SJCRH30 (cell line): Measurements from ENCODE around the gene VPS37C. TPM values are rescaled to one million over a fixed set of nuclear protein-coding genes. Genes with fewer than 3 reads are reported as not detected.

Experiments
- DNase-seq, 2 experiments: peaks; one replicate each; pipeline ENCODE4 v3.0.0-alpha.2; 2015 to 2020
- H3K27ac ChIP-seq: fragments of 250-450 bp; sonication (Bioruptor Pico); 2 replicates; pipeline ENCODE4 v1.5.1; 2020; ENCODE audit warnings: mild to moderate bottlenecking, moderate library complexity
- H3K27me3 ChIP-seq: fragments of 250-450 bp; sonication (Bioruptor Pico); 2 replicates; pipeline ENCODE4 v1.5.1; 2020; ENCODE audit warnings: mild to moderate bottlenecking, moderate library complexity
- H3K36me3 ChIP-seq: fragments of 250-450 bp; sonication (Bioruptor Pico); 2 replicates; pipeline ENCODE4 v1.5.1; 2020; ENCODE audit warnings: mild to moderate bottlenecking, moderate library complexity
- H3K4me1 ChIP-seq: fragments of 250-450 bp; sonication (Bioruptor Pico); 2 replicates; pipeline ENCODE4 v1.5.1; 2020; ENCODE audit warnings: mild to moderate bottlenecking, moderate library complexity
- H3K4me3 ChIP-seq: fragments of 250-450 bp; sonication (Bioruptor Pico); 2 replicates; pipeline ENCODE4 v1.5.1; 2020; ENCODE audit warnings: mild to moderate bottlenecking, moderate library complexity
- H3K9me3 ChIP-seq: fragments of 250-450 bp; sonication (Bioruptor Pico); replicated peaks from 2 replicates; pipeline ENCODE4 v1.5.1; 2020; ENCODE audit warnings: mild to moderate bottlenecking, moderate library complexity
- total RNA-seq: library from RNA; depleted of rRNA; stranded (reverse); fragments of >200 nt; shearing (Covaris generic); gene quantifications from 2 replicates; pipeline ENCODE4 v1.2.3, GENCODE V29; 2014

VPS37C gene
- total RNA-seq, 1 experiment from 2014 or later: 11.6 TPM

GRCh38 chr11:61152816-61153592 is 8.2 kb downstream of the VPS37C start:
- Histone ChIP-seq H3K36me3 (no peaks in the 10 kb centered on the region; the same call in 1 of the 2 replicates), H3K9me3 (no peaks in the 10 kb centered on the region; the same call in 1 of the 2 replicates), H3K27ac (peak overlapping the region; percentile 32), H3K4me3 (no peak overlapping the region), H3K27me3 (no peaks in the 10 kb centered on the region), H3K4me1 (peaks cover 31% of the 10 kb centered on the region)
- no peak for DNase-seq

- peak in 1 of 2 experiments; percentile 33 for DNase-seq
- Histone ChIP-seq H3K36me3 (no peaks in the 10 kb centered on the region), H3K9me3 (no peaks in the 10 kb centered on the region; the same call in 1 of the 2 replicates), H3K4me1 (peaks cover 31% of the 10 kb centered on the region), H3K27ac (no peak overlapping the region), H3K27me3 (no peaks in the 10 kb centered on the region), H3K4me3 (no peak overlapping the region)
Observed at GRCh38 chr11:61151545-61152252, 9.5 kb downstream of the VPS37C start.

- Histone ChIP-seq H3K9me3 (no peaks in the 10 kb centered on the region; the same call in 1 of the 2 replicates), H3K4me3 (no peak overlapping the region), H3K36me3 (no peaks in the 10 kb centered on the region), H3K27ac (no peak overlapping the region), H3K4me1 (peaks cover 31% of the 10 kb centered on the region), H3K27me3 (no peaks in the 10 kb centered on the region)
- DNase-seq: no peak
Observed at GRCh38 chr11:61150706-61151544, 10.3 kb downstream of the VPS37C start.

- peak in 1 of 2 experiments; percentile 37 for DNase-seq
- no peaks in the 10 kb centered on the region; the same call in 1 of the 2 replicates for H3K9me3 ChIP-seq
- no peaks in the 10 kb centered on the region for H3K27me3 ChIP-seq
- no peak overlapping the region for H3K4me3 ChIP-seq
- no peaks in the 10 kb centered on the region for H3K36me3 ChIP-seq
- H3K27ac ChIP-seq: no peak overlapping the region
- peaks cover 31% of the 10 kb centered on the region for H3K4me1 ChIP-seq
Observed at GRCh38 chr11:61149624-61150615, 11.3 kb downstream of the VPS37C start.

- no peaks in the 10 kb centered on the region for H3K9me3 ChIP-seq
- no peaks in the 10 kb centered on the region for H3K27me3 ChIP-seq
- H3K36me3 ChIP-seq: no peaks in the 10 kb centered on the region
- H3K4me3 ChIP-seq: no peak overlapping the region
- no peak for DNase-seq
- H3K4me1 ChIP-seq: peaks cover 25% of the 10 kb centered on the region
- H3K27ac ChIP-seq: no peak overlapping the region
Observed at GRCh38 chr11:61147791-61148620, 13.2 kb downstream of the VPS37C start.

- Histone ChIP-seq H3K9me3 (no peaks in the 10 kb centered on the region), H3K27me3 (no peaks in the 10 kb centered on the region), H3K36me3 (no peaks in the 10 kb centered on the region), H3K27ac (no peak overlapping the region), H3K4me3 (no peak overlapping the region), H3K4me1 (peaks cover 18% of the 10 kb centered on the region)
- DNase-seq: no peak
Observed at GRCh38 chr11:61147271-61147670, 14.0 kb downstream of the VPS37C start.

- no peak for DNase-seq
- Histone ChIP-seq H3K36me3 (no peaks in the 10 kb centered on the region), H3K27me3 (no peaks in the 10 kb centered on the region)
Observed at GRCh38 chr11:61146416-61146815, 14.8 kb downstream of the VPS37C start.

GRCh38 chr11:61145228-61146005 is 15.8 kb downstream of the VPS37C start:
- no peak overlapping the region for H3K27ac ChIP-seq
- no peak overlapping the region for H3K4me3 ChIP-seq
- H3K9me3 ChIP-seq: no peaks in the 10 kb centered on the region
- H3K4me1 ChIP-seq: peaks cover 10% of the 10 kb centered on the region; the same call in 1 of the 2 replicates
- H3K27me3 ChIP-seq: no peaks in the 10 kb centered on the region
- no peak for DNase-seq
- H3K36me3 ChIP-seq: no peaks in the 10 kb centered on the region

More at GRCh38 chr11:61146416-61146815, 14.8 kb downstream of the VPS37C start:
- no peaks in the 10 kb centered on the region for H3K9me3 ChIP-seq
- H3K4me1 ChIP-seq: peaks cover 10% of the 10 kb centered on the region; the same call in 1 of the 2 replicates
- no peak overlapping the region for H3K4me3 ChIP-seq
- no peak overlapping the region for H3K27ac ChIP-seq

GRCh38 chr11:61144511-61145179 is 16.6 kb downstream of the VPS37C start:
- Histone ChIP-seq H3K9me3 (no peaks in the 10 kb centered on the region), H3K27me3 (no peaks in the 10 kb centered on the region), H3K36me3 (no peaks in the 10 kb centered on the region), H3K27ac (no peak overlapping the region), H3K4me1 (peaks cover 4% of the 10 kb centered on the region; the same call in 1 of the 2 replicates), H3K4me3 (no peak overlapping the region)
- no peak for DNase-seq

- DNase-seq: no peak
- H3K27me3 ChIP-seq: no peaks in the 10 kb centered on the region
- no peaks in the 10 kb centered on the region for H3K9me3 ChIP-seq
- H3K4me3 ChIP-seq: no peak overlapping the region
- H3K27ac ChIP-seq: no peak overlapping the region
- no peaks in the 10 kb centered on the region for H3K36me3 ChIP-seq
- H3K4me1 ChIP-seq: peaks cover 4% of the 10 kb centered on the region; the same call in 1 of the 2 replicates
Observed at GRCh38 chr11:61142424-61142823, 18.8 kb downstream of the VPS37C start.

- no peaks in the 10 kb centered on the region for H3K36me3 ChIP-seq
- no peak overlapping the region for H3K27ac ChIP-seq
- DNase-seq: peak in 1 of 2 experiments; percentile 32
- H3K27me3 ChIP-seq: no peaks in the 10 kb centered on the region
- peaks cover 4% of the 10 kb centered on the region; the same call in 1 of the 2 replicates for H3K4me1 ChIP-seq
- no peaks in the 10 kb centered on the region for H3K9me3 ChIP-seq
- H3K4me3 ChIP-seq: no peak overlapping the region
Observed at GRCh38 chr11:61141601-61142028, 19.6 kb downstream of the VPS37C start.

- H3K4me3 ChIP-seq: no peak overlapping the region
- no peaks in the 10 kb centered on the region for H3K9me3 ChIP-seq
- no peaks in the 10 kb centered on the region for H3K36me3 ChIP-seq
- H3K27ac ChIP-seq: no peak overlapping the region
- peaks cover 4% of the 10 kb centered on the region; the same call in 1 of the 2 replicates for H3K4me1 ChIP-seq
- H3K27me3 ChIP-seq: no peaks in the 10 kb centered on the region
- DNase-seq: no peak
Observed at GRCh38 chr11:61140416-61140815, 20.8 kb downstream of the VPS37C start.
